CD4-positive, alpha-beta memory T cell (primary cell): ENCODE results near the gene CCDC116. TPM values are rescaled to one million over a fixed set of nuclear protein-coding genes. Genes with fewer than 3 reads are reported as not detected.

Experiments
- CTCF ChIA-PET: fragments of 350-600 bp; sonication (Branson Sonifier 250); formaldehyde crosslinking; loops from one replicate; lab custom pipeline; 2021; ENCODE audit warnings: inconsistent platforms; ENCODE audit not compliant: partially characterized antibody; lab: Charles Lee
- POLR2A ChIA-PET: fragments of 350-600 bp; sonication (Branson Sonifier 250); formaldehyde crosslinking; loops from one replicate; lab custom pipeline; 2021; ENCODE audit not compliant: partially characterized antibody; lab: Charles Lee
- DNase-seq, 5 donors: peaks; one replicate each; pipeline versions ENCODE4 v3.0.0 to v3.0.0-alpha.2; 2020 to 2022; ENCODE audit warnings: mixed read lengths in 1 of 5
- H3K27ac ChIP-seq: one replicate; pipeline ENCODE4 v1.7.0; 2013; ENCODE audit warnings: low read depth, low read length
- H3K27me3 ChIP-seq: 2 replicates; pipeline ENCODE4 v1.7.0; 2013; ENCODE audit warnings: mild to moderate bottlenecking, low read length, moderate library complexity; ENCODE audit not compliant: insufficient read depth
- H3K36me3 ChIP-seq: 2 replicates; pipeline ENCODE4 v1.7.0; 2013; ENCODE audit warnings: mild to moderate bottlenecking, low read length, moderate library complexity; ENCODE audit not compliant: insufficient read depth
- H3K4me1 ChIP-seq: 2 replicates; pipeline ENCODE4 v1.7.0; 2013; ENCODE audit warnings: mild to moderate bottlenecking, low read length, moderate library complexity; ENCODE audit not compliant: insufficient read depth
- H3K4me3 ChIP-seq, 2 donors: one replicate each; pipeline ENCODE4 v1.7.0; 2013; ENCODE audit warnings: low read length in 2 of 2, mild to moderate bottlenecking in 1 of 2
- H3K9me3 ChIP-seq, 2 donors: one replicate each; pipeline ENCODE4 v1.7.0; 2013; ENCODE audit warnings: low read length in 2 of 2, control low read depth in 1 of 2; ENCODE audit not compliant: control insufficient read depth in 1 of 2
- H3K27ac Mint-ChIP-seq, 7 donors: one replicate each; pipeline ENCODE4 v1.8.0; 2020 to 2021; ENCODE audit warnings: mixed read lengths in 7 of 7, mild to moderate bottlenecking in 6 of 7, inconsistent platforms in 3 of 7, moderate library complexity in 3 of 7
- H3K27me3 Mint-ChIP-seq, 2 donors: one replicate each; pipeline ENCODE4 v1.8.0; 2020 to 2021; ENCODE audit warnings: mixed read lengths in 2 of 2
- H3K36me3 Mint-ChIP-seq, 2 donors: one replicate each; pipeline ENCODE4 v1.8.0; 2020 to 2021; ENCODE audit warnings: mixed read lengths in 2 of 2, inconsistent platforms in 1 of 2, mild to moderate bottlenecking in 1 of 2
- H3K4me1 Mint-ChIP-seq, 4 donors: one replicate each; pipeline ENCODE4 v1.8.0; 2020 to 2021; ENCODE audit warnings: mixed read lengths in 4 of 4, mild to moderate bottlenecking in 1 of 4
- H3K4me3 Mint-ChIP-seq, 8 donors: one replicate each; pipeline ENCODE4 v1.8.0; 2020 to 2021; ENCODE audit warnings: mixed read lengths in 8 of 8, mild to moderate bottlenecking in 7 of 8, moderate library complexity in 6 of 8, inconsistent platforms in 3 of 8
- H3K9me3 Mint-ChIP-seq, 8 donors: one replicate each; pipeline ENCODE4 v1.8.0; 2020 to 2021; ENCODE audit warnings: mixed read lengths in 8 of 8, mild to moderate bottlenecking in 5 of 8, inconsistent platforms in 3 of 8, moderate library complexity in 1 of 8
- intact Hi-C: fragments of 100-400 bp; cut with micrococcal nuclease; formaldehyde crosslinking; loops from one replicate; pipeline ENCODE4 v1.15.1; 2023
- polyA plus RNA-seq, 2 donors: library from polyadenylated mRNA; unstranded; fragments of 300-500 nt; fragmentation: Illumina TruSeq; gene quantifications; one replicate each; pipeline ENCODE4 v1.2.3, GENCODE V29; 2021
- total RNA-seq, 2 experiments: library from RNA; stranded (reverse); gene quantifications; one replicate each; pipeline ENCODE4 v1.2.3, GENCODE V29; 2021

CCDC116 gene
- total and polyA plus RNA-seq, 4 experiments from 2014 or later: 0.19 to 0.29 TPM; not detected in 2

DNA sequence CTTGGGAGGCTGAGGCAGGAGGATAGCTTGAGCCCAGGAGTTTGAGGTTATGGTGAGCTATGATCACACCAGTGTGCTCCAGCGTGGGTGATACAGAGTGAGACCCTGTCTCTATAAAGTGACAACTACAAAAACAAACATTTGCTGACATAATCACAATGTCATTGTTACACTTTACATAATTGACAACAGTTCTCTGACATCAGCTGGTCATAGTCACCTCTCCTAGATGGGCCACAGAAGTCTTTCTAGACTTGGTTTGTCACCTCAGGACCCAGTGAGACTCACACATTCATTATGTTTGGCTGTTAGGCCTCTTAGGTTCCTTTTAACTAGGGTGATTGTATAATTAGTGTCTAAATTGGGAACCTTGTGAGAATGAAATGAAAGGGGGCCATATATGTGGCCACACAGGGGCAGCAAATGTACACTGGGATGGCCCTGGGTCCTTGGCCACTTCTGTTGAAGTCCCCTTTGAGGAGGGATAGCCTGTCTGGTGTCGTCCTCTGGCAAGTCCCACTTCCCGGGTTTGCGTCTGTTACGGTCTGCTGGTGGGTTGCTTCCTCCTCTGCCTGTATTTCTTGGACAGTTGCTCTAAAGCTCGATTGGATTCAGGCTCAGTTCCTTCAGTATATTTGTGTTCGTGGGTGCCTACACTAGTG is 27.4 kb downstream of the CCDC116 start:
- Histone ChIP-seq H3K4me1 (peaks cover 16% of the 10 kb centered on the region), H3K27me3 (no peaks in the 10 kb centered on the region), H3K27ac (no peak overlapping the region), H3K9me3 (no peaks in the 10 kb centered on the region), H3K36me3 (no peaks in the 10 kb centered on the region), H3K4me3 (no peak overlapping the region)
- Mint-ChIP-seq H3K27ac (no peak overlapping the region), H3K4me1 (peaks cover 11 to 17% (median 14%) of the 10 kb centered on the region in 4 donors), H3K36me3 (no peaks in the 10 kb centered on the region), H3K9me3 (peaks cover 0 to 2% (median 0%) of the 10 kb centered on the region in 8 donors), H3K27me3 (no peaks in the 10 kb centered on the region), H3K4me3 (peak overlapping the region in 3 of 8 donors; percentile 8 to 25 (median 17))
- CTCF ChIA-PET: interaction anchor here (0.8 to 2.0 kb wide), 3 partner anchors 13 to 30 kb away, joined by 3 to 8 read pairs (median 5); partner anchors contain the start of gene YDJC
- POLR2A ChIA-PET: interaction anchor here (1.5 kb wide), 1 partner anchor 9 kb away, joined by 5 read pairs; no protein-coding TSS in a partner anchor
- intact Hi-C loops: no loop called here
- DNase-seq: no peak

DNA sequence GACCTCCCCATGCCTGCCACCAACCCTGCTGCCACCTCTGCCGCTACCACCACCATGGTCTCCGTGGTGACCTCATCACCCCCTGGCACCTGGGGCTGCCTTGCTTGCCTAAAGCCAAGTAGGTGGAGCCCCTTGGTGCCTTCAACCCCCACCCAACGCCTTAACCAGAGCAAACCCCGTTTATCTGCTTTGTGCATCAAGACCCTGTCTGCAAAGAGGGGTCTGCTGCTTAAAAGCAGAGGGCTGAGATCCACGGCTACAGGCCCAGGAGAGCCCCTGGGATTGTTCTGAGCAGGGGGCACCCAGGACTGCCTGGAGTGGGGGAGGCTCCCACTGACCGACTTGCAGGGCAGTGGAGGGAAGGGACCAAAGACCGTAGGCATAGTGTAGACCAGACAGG is 28.3 kb downstream of the CCDC116 start:
- peaks cover 23% of the 10 kb centered on the region for H3K4me1 ChIP-seq
- POLR2A ChIA-PET: interaction anchor here (1.5 kb wide), 1 partner anchor 9 kb away, joined by 5 read pairs; no protein-coding TSS in a partner anchor
- H3K4me3 Mint-ChIP-seq: peak overlapping the region in 1 of 8 donors; percentile 15
- no peak overlapping the region for H3K4me3 ChIP-seq
- H3K36me3 Mint-ChIP-seq: peaks cover 0 to 1% of the 10 kb centered on the region in 2 donors
- DNase-seq: no peak
- intact Hi-C loops: no loop called here
- H3K27ac Mint-ChIP-seq: no peak overlapping the region
- no peaks in the 10 kb centered on the region for H3K36me3 ChIP-seq
- H3K27ac ChIP-seq: no peak overlapping the region
- peaks cover 0 to 2% (median 0%) of the 10 kb centered on the region in 8 donors for H3K9me3 Mint-ChIP-seq
- H3K27me3 Mint-ChIP-seq: no peaks in the 10 kb centered on the region
- peaks cover 13 to 24% (median 18%) of the 10 kb centered on the region in 4 donors for H3K4me1 Mint-ChIP-seq
- no peaks in the 10 kb centered on the region for H3K9me3 ChIP-seq
- no peaks in the 10 kb centered on the region for H3K27me3 ChIP-seq
- CTCF ChIA-PET: interaction anchor here (2.0 kb wide), 1 partner anchor 31 kb away, joined by 8 read pairs; the partner anchor contains the start of gene YDJC

DNA sequence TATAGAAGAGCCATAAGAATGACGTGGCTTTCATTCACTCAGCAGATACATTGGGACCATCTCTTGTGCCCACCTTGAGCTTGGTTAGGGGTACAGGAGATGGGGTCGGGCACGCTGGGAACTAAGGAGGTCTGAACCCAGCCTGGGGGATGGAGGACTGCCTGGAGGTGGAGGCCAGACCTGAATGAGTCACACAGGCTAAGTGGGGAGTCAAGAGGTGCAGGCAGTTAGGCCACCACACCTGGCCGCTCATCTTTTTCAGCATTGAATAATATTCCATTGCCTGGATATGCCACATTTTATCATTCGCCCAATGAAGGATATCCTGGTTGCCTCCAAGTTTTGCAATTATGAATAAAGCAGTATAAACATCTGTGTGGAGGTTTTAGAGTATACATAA is 29.4 kb downstream of the CCDC116 start:
- Histone ChIP-seq H3K4me3 (no peak overlapping the region), H3K27me3 (no peaks in the 10 kb centered on the region), H3K36me3 (no peaks in the 10 kb centered on the region), H3K27ac (no peak overlapping the region), H3K4me1 (peaks cover 22% of the 10 kb centered on the region), H3K9me3 (no peaks in the 10 kb centered on the region)
- Mint-ChIP-seq H3K27ac (no peak overlapping the region), H3K9me3 (peaks cover 0 to 2% (median 0%) of the 10 kb centered on the region in 8 donors), H3K4me1 (peaks cover 7 to 24% (median 15%) of the 10 kb centered on the region in 4 donors), H3K36me3 (peaks cover 0 to 6% of the 10 kb centered on the region in 2 donors), H3K27me3 (no peaks in the 10 kb centered on the region), H3K4me3 (peak overlapping the region in 1 of 8 donors; percentile 43)
- intact Hi-C loops: no loop called here
- DNase-seq: no peak
- POLR2A ChIA-PET: no interaction called here
- CTCF ChIA-PET: no interaction called here

DNA sequence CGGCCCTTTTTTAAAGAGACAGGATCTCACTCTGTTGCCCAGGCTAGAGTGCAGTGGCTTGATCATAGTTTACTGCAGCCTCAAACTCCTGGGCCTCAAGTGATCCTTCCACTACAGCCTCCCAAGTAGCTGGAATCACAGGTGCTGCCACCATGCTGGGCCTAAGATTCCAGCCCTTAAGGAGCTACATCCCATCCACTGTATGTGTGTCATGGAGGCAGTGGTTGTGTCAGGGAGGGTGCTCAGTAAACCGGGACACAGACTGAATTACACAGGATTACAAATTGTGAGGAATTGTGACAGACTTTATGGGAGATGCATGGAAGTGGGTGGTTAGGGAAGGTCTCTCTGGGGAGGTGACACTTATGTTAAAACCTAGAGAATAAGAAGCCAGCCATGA is 31.2 kb downstream of the CCDC116 start:
- Histone ChIP-seq H3K27ac (no peak overlapping the region), H3K4me1 (peaks cover 25% of the 10 kb centered on the region), H3K36me3 (no peaks in the 10 kb centered on the region), H3K27me3 (no peaks in the 10 kb centered on the region), H3K4me3 (no peak overlapping the region), H3K9me3 (no peaks in the 10 kb centered on the region)
- peak overlapping the region in 6 of 8 donors; percentile 37 to 81 (median 60) for H3K4me3 Mint-ChIP-seq
- H3K27me3 Mint-ChIP-seq: no peaks in the 10 kb centered on the region
- POLR2A ChIA-PET: interaction anchor here (2.6 kb wide), 1 partner anchor 22 kb away, joined by 22 read pairs; the partner anchor contains the start of gene SDF2L1
- H3K9me3 Mint-ChIP-seq: peaks cover 0 to 2% (median 0%) of the 10 kb centered on the region in 8 donors
- H3K4me1 Mint-ChIP-seq: peaks cover 10 to 34% (median 22%) of the 10 kb centered on the region in 4 donors
- DNase-seq: no peak
- intact Hi-C loops: no loop called here
- H3K27ac Mint-ChIP-seq: peak overlapping the region in 1 of 7 donors; percentile 87
- H3K36me3 Mint-ChIP-seq: peaks cover 0 to 6% of the 10 kb centered on the region in 2 donors
- CTCF ChIA-PET: interaction anchor here (1.9 kb wide), 1 partner anchor 17 kb away, joined by 5 read pairs; no protein-coding TSS in a partner anchor

DNA sequence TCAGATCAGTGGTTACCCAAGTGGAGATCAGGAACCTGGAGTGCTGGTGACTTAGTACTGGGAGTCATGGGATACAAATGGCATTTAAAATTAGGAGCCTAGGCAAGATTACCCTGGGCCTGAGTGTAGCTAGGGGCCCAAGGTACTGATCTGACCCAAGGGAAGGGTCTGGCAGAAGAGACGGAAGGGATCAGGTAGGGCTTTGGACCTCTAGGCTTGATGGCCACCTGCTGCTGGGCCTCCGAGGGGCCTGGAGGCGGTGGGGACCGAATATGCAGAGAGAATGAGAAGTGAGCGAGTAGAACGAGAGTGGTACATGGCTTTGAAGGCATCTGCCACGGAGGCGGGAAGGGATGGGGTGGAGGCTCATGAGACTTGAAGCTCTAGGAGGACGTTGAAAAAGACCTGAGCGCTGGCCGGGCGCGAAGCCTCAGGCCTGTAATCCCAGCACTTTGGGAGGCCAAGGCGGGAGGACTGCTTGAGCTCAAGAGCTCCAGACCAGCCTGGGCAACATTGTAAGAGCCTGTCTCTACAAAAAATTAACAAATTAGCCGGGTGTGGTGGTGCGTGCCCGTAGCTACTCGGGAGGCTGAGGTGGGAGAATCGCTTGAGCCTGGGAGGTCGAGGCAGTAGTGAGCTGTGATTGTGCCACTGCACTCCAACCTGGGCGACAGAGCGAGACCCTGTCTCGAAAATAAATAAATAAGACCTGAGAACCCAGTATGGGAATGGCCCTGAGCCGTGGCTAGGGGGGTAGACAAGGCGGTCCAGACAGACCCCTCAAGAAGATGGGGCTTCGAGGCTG is 32.7 kb downstream of the CCDC116 start:
- peak overlapping the region; percentile 93 to 99 (median 98) for H3K27ac Mint-ChIP-seq

DNA sequence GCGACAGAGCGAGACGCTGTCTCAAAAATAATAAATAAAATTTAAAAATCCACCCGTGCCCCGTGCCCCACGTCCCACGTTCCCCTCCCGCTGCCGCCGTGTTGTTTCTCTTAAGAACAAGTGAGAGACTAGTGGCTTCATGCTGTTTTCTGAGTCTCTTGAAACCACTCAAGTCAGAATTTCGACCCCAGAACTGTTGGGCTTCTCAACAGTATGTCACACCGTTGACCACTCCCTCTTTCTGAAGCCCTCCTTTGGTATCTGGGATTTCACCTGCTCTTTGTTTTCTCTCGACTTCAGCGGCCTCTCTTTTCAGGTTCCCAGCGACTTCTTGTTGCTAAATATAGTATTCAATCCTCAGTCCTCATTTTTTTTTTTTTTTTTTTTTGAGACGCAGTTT is 34.2 kb downstream of the CCDC116 start:
- no peaks in the 10 kb centered on the region for H3K27me3 Mint-ChIP-seq
- Histone ChIP-seq H3K27me3 (no peaks in the 10 kb centered on the region), H3K27ac (peak overlapping the region; percentile 83), H3K9me3 (no peaks in the 10 kb centered on the region), H3K4me3 (peak overlapping the region; percentile 43 to 97), H3K36me3 (peaks cover 18% of the 10 kb centered on the region), H3K4me1 (peaks cover 25% of the 10 kb centered on the region)
- H3K9me3 Mint-ChIP-seq: no peaks in the 10 kb centered on the region
- H3K4me3 Mint-ChIP-seq: peak overlapping the region; percentile 89 to 100 (median 97)
- H3K4me1 Mint-ChIP-seq: peaks cover 19 to 45% (median 32%) of the 10 kb centered on the region in 4 donors
- H3K36me3 Mint-ChIP-seq: peaks cover 8 to 28% of the 10 kb centered on the region in 2 donors
- peak overlapping the region; percentile 52 to 99 (median 76) for H3K27ac Mint-ChIP-seq
- intact Hi-C loops: loop anchor here (1.0 kb wide), 2 partner anchors 14 to 24 kb away; partner anchors contain the start of gene SDF2L1
- DNase-seq: no peak
- ChIA-PET POLR2A (interaction anchor here (1.0 to 1.9 kb wide), 5 partner anchors 14 to 316 kb away, joined by 3 to 19 read pairs (median 4); partner anchors contain the start of genes CCDC116, TOP3B and YDJC), CTCF (interaction anchor here (1.9 to 2.1 kb wide), 2 partner anchors 24 to 37 kb away, joined by 10 to 15 read pairs; partner anchors contain the start of genes SDF2L1 and YDJC)

More for the DNA sequence above, 32.7 kb downstream of the CCDC116 start:
- Mint-ChIP-seq H3K9me3 (peaks cover 0 to 2% (median 0%) of the 10 kb centered on the region in 8 donors), H3K27me3 (no peaks in the 10 kb centered on the region), H3K36me3 (peaks cover 3 to 14% of the 10 kb centered on the region in 2 donors), H3K4me1 (peaks cover 14 to 45% (median 29%) of the 10 kb centered on the region in 4 donors), H3K4me3 (peak overlapping the region; percentile 89 to 100 (median 97))
- Histone ChIP-seq H3K4me3 (peak overlapping the region; percentile 43 to 97), H3K4me1 (peaks cover 25% of the 10 kb centered on the region), H3K9me3 (no peaks in the 10 kb centered on the region), H3K27ac (peak overlapping the region; percentile 83), H3K36me3 (peaks cover 4% of the 10 kb centered on the region), H3K27me3 (no peaks in the 10 kb centered on the region)
- DNase-seq: no peak
- POLR2A ChIA-PET: interaction anchor here (1.2 to 2.6 kb wide), 9 partner anchors 9 to 317 kb away, joined by 3 to 22 read pairs (median 6); partner anchors contain the start of genes SDF2L1, TOP3B, YDJC and YPEL1
- intact Hi-C loops: no loop called here
- CTCF ChIA-PET: interaction anchor here (1.3 to 2.1 kb wide), 3 partner anchors 18 to 36 kb away, joined by 3 to 15 read pairs (median 10); partner anchors contain the start of genes SDF2L1 and YDJC
